GM10266 (cell line): ENCODE results near the gene AZU1.

ENCODE experiments used
- DNase-seq: peaks from one replicate; pipeline ENCODE4 v3.0.0; 2012; ENCODE audit errors: extremely low spot score
- TF ChIP-seq, protein P1 (sequence below): IDR thresholded peaks from 2 replicates; pipeline ENCODE4 v1.5.1; 2012; ENCODE audit warnings: mild to moderate bottlenecking, low read depth; ENCODE audit not compliant: control insufficient read depth, insufficient read depth; ENCODE audit errors: missing control alignments

Gene AZU1

DNA sequence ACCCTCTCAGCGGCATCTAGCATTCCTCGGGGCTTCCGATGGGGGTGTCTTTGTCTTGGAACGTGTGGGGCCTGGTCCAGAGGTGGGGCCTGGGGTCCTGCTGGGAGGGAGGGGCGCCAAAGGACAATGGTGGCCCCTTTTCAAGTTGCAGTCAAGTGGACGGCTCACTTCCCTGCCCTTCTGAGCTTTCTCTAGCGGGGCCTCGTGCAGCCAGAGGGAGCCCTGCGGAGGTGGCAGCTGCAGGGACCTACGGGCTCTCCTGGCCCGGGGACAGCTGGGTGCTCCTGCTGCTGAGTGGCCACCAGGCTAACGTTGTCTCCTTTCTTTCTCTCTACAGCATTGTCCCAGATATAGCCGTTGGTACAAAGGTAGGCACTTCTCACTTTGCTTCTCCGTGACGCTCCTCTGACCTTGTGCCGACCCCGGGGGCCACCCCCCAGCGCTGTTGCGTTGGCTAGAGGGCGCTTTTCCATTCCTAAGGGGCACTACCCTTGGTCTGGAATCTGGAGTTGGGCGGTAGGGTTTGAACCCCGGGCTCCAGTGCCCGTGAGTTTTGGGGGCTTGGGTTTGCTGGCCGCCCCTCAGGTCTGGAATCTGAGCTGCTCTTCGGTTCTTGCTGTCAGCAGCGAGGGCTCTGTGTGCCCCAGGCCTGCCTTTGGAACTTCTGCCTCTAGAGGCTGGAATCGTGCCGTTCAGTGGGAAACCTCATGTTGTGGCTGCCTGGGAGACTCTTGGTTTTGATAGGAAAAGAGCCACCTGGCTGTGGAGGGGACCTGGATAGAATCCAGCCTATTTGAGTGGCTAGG lies 28.4 kb upstream of the AZU1 start:
- peak; percentile 31 for DNase-seq
- TF ChIP-seq, protein P1, sequence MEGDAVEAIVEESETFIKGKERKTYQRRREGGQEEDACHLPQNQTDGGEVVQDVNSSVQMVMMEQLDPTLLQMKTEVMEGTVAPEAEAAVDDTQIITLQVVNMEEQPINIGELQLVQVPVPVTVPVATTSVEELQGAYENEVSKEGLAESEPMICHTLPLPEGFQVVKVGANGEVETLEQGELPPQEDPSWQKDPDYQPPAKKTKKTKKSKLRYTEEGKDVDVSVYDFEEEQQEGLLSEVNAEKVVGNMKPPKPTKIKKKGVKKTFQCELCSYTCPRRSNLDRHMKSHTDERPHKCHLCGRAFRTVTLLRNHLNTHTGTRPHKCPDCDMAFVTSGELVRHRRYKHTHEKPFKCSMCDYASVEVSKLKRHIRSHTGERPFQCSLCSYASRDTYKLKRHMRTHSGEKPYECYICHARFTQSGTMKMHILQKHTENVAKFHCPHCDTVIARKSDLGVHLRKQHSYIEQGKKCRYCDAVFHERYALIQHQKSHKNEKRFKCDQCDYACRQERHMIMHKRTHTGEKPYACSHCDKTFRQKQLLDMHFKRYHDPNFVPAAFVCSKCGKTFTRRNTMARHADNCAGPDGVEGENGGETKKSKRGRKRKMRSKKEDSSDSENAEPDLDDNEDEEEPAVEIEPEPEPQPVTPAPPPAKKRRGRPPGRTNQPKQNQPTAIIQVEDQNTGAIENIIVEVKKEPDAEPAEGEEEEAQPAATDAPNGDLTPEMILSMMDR: peak; percentile 12

DNA sequence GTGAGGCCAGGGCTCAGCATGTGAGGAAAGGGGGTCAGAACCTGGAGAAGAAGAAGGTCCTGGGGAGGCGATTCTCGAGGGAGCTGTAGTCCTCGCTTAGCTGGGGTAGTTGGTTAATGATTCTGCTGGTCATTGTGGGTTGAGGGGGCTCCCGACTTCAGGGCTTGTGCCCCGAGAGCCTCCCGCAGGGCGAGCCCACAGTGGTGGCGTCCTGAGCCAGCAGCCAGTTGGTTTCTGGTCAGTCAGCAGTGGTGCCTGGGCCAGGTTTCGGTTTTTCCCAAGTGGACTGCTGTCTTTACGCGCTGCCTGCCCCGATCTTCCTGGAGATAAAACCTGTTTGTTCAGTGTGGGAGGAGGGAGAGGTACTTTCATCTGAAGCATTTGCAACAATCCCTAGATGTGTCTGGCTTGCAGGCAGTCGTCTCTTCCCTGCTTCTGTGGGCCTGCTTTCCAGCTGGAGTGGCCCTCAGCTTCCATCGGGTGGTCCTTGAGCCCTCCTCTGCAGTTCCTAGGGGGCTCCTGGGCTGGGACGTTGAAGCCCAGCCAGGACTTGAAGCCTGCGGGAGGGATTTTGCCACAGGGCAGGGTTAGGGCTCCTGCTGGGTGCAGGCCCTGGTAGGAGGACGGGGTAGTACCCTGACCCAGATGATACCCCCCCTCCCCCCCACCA lies 27.1 kb upstream of the AZU1 start:
- no peak for DNase-seq

DNA sequence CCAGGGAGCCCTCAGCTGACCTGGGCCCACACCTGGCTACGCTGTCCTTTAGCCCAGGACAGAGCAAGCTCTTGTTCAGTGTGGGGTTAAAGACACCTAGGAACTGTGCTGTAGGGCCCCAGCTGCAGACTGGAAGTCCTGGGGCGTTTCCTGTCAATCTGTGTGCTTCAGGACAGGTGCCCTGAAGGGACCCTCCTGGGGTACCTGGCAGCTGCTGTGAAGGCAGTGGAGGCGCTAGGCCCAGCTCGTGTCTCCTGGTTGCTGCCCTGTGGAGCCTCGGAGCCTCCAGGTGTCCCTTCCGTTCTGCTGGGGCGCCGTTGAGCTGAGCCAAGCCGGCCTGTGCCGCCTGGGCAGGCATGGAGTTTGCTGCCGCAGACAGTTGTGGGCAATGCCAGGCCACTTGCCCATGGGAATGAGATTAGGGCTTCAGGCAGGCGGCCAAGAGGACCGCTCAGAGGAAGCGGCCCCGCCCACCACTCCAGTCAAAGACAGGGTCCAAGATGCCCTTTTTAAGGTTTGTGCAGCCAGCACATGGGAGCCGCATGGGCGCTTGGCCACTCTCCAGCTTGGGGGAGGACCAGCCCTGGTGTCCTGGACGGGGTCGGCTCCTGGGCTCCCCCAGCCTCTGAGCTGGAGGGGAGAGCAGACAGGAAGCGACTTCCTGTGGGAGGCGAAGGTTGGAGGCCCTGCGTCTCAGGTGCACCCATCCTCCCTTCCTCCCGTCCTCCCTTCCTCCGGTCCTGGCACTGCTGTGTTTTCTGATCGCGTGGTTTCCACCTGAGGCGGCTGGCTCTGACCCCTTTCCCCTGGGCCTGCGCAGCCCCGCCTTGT lies 26.4 kb upstream of the AZU1 start:
- DNase-seq: no peak
- TF ChIP-seq, protein P1: no peak

More for the DNA sequence above, 27.1 kb upstream of the AZU1 start:
- TF ChIP-seq, protein P1: no peak

DNA sequence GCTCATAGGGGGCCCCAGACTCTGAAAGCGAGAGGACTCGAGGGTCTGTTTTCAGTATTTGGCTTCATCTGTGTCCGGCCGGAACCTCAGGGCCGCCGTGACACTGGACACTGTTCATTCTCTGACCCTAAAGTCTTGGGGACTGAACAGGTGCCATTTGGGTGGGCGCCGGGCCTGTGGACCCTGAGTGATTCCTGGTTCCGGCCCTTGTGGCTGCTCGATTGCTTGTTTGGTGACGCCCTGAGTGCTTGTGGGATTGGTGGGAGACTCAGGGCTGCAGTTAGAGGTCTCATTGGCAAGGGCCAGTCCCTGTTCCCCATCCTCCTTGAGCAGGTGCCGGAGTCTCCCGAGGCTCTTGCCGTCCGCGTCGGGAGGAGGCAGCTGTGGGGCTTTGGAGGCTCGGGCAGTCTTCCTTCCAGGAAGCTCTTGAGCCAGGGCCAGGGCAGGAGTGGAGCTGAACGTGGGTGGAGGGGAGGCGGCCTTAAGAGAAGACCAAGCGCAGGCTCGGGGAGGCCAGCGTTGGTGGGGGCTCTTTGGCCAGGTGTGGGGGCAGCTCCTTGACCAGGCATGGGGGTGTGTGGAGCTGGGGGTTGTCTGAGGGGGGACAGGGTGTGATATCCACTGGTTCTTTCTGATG lies 25.7 kb upstream of the AZU1 start:
- peak; percentile 22 for DNase-seq
- TF ChIP-seq, protein P1: no peak

DNA sequence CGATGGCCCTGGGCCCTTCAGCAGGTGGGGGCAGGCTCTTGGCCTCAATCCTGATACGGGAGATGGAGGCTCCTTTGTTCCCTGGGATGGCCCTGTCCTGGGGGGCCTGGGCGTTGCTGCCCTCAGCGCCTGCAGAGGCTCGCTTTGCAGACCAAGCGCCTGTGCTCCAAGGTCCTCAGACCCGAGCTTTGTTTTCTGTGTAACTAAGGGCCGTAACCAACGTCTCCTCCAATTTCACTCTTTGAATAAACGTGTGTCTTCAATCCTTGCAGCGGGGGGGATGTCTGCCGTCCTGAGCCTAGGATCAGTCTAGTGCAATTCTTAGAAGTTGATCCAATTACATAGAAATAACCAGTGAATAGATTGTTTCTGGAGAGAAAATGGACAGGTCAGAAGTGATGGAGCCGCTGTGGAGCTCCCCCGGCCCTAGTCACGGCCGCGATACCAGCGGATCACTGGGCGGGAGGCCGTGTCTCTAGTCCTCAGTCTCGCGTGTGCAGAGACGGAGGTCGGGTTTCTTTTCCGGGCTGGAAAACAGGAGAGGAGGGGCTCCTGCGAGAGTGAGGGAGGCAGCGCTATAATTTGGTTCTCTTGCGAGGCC lies 25.0 kb upstream of the AZU1 start:
- peak; percentile 25 for DNase-seq
- TF ChIP-seq, protein P1: no peak

DNA sequence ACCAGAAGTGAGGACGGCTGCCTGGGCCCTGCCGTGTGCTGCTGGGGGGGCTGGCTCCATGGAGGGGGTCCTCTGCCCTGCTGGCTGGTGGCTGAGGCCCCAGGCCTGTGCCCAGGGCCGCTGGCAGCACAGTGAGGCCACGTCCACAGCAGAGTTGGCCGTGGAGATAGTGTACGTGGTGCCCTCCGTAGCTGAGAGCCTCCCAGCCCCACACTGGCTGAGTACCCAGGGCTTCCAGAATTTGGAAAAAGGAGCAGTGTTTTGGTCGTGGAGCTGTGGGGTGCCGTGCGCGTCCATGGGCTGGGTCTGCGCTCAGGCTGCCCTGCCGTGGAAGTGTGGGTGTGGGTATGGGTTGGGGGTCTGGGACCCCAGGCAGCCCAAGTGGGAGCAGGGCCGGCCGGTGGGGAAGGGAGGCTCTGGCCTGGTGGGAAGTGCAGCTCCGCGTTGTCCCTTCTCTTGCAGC lies 24.5 kb upstream of the AZU1 start:
- TF ChIP-seq, protein P1: no peak
- no peak for DNase-seq
